ENCODE data around the gene PHF5A.

DNA sequence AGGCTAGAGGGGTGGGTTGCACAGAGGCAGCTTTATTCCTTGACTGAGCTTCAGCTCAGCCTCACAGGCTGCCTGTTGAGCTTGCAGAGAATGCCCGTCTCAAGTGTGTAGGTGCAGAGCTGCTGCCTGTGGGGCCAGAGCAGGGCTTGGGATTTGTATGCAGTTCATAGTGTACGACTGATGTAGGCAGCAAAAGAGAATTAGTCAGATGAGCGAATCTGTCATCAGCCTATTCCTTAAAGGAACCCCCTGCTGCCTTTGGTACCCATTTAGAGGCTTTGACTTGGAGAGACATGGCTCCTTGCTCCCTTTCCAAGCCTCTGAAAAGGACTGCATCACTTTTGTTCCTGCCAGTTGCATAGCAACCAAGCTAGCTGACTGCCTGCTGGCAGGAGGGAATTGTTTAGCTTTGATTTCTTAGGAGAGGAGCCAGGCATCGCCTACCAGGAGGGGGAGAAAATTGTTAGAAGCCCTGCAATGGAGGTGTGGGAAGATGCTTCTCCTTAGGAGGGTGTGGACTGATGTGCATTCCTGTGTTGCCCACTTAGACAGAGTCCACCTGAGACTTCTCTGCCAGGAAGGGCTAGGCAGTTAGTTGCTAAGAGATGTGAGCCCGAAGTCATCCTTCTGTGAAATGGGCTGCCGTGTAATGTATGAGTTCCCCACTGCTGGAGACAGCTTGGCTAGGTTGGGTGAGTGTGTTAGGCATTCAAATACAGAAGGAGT is 11.3 kb upstream of the PHF5A start:
- TF ChIP-seq, protein P1, sequence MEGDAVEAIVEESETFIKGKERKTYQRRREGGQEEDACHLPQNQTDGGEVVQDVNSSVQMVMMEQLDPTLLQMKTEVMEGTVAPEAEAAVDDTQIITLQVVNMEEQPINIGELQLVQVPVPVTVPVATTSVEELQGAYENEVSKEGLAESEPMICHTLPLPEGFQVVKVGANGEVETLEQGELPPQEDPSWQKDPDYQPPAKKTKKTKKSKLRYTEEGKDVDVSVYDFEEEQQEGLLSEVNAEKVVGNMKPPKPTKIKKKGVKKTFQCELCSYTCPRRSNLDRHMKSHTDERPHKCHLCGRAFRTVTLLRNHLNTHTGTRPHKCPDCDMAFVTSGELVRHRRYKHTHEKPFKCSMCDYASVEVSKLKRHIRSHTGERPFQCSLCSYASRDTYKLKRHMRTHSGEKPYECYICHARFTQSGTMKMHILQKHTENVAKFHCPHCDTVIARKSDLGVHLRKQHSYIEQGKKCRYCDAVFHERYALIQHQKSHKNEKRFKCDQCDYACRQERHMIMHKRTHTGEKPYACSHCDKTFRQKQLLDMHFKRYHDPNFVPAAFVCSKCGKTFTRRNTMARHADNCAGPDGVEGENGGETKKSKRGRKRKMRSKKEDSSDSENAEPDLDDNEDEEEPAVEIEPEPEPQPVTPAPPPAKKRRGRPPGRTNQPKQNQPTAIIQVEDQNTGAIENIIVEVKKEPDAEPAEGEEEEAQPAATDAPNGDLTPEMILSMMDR (IDR thresholded peaks at IDR 0.05), result no peak
- no peak for TF ChIP-seq EZH2 (IDR thresholded peaks at IDR 0.05; ENCODE audit: borderline replicate concordance, insufficient read depth, low read depth, low read length, poor library complexity, severe bottlenecking)
